GM21619 (cell line): Measurements from ENCODE around the gene OR5J2.
"Not testable (repeated sequence)": the region's sequence is repeated elsewhere in the genome, so short reads cannot be mapped to it uniquely, and the experiment has no call there.

ENCODE experiments used
- ATAC-seq: cut with Tn5 transposase; IDR thresholded peaks from one replicate; pipeline ENCODE4 v1.9.1; 2021; ENCODE audit not compliant: unreplicated experiment

The OR5J2 gene

DNA sequence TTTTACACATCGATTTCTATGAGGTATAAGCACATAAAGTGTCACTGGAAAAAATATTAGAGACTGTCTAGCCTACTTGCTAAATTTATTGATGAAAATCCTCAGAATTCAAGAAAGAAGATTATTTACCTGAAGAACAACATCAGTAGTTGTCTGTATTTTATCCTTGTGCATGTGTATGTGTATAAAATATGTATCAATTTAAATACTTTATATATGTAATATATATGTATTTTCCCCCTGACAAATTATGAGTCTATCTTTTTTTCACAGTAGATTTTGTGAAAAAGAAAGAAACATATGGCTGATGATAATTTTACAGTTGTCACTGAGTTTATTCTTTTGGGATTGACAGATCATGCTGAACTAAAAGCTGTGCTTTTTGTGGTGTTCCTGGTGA lies at the start of gene OR5J2:
Gene OR5J2, plus strand, starts transcription at position 301 of the 400 bp plus-strand sequence. Its CDS starts 0 bp downstream, at position 301.
- no peak for ATAC-seq

DNA sequence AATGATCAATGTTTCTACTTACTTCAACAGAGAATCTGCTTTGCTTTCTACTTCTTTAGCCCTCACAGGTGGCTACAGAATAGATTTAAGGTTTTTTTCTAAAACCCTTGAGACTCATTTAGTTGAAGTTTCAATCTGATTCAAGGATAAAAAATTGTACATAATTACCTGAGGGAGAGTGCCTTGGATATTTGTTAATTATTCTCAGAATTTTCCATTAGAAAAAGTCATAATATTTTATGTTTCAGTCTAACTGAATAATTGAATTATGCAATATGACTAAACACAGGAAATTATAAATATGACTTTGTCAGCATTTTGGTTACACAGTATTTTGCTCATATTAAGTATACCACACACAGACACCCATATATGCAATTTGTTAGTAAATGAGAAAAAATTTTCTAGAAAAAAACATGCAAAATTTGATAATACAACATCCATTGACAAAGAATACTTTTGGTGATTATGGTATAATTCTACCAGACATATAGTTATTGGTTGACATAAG lies 36.2 kb upstream of the OR5J2 start, which contains the start of gene OR8J3:
Gene OR8J3, minus strand, starts transcription at position 51 of the 511 bp plus-strand sequence. CDS start 2,483 bp downstream, outside the sequence.
- ATAC-seq: no peak

- not testable (repeated sequence) for ATAC-seq
These were observed 32.7 kb upstream of the OR5J2 start for GRCh38 chr11:56143681-56144080.

- ATAC-seq: no peak
These were observed 25.0 kb upstream of the OR5J2 start for GRCh38 chr11:56151376-56151775.

GRCh38 chr11:56152333-56152732 lies 24.1 kb upstream of the OR5J2 start:
- ATAC-seq: no peak

- ATAC-seq: no peak
These were observed 16.2 kb upstream of the OR5J2 start, which contains the start of gene OR8K5 for GRCh38 chr11:56160217-56160616. Gene OR8K5, minus strand, starts transcription at chr11:56160317. Its CDS starts 0 bp downstream, at chr11:56160317.

DNA sequence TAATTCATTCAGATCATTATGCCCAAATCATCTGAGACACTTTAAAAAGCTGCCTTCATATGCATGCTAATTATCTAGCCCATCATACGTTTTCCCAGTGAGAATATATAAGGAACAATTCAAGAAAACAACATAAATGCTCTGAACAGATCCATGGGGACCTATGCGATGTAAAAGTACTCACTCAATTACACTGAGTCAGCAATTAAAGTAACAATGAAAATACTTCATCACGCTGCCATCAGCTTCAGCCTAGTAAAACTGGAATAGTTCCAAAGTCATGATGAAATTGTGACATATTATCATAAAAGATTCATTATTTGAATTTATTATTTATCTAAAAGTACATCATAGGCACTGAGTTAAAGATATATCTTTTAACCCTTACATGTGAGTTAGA lies 12.6 kb upstream of the OR5J2 start:
- no peak for ATAC-seq

DNA sequence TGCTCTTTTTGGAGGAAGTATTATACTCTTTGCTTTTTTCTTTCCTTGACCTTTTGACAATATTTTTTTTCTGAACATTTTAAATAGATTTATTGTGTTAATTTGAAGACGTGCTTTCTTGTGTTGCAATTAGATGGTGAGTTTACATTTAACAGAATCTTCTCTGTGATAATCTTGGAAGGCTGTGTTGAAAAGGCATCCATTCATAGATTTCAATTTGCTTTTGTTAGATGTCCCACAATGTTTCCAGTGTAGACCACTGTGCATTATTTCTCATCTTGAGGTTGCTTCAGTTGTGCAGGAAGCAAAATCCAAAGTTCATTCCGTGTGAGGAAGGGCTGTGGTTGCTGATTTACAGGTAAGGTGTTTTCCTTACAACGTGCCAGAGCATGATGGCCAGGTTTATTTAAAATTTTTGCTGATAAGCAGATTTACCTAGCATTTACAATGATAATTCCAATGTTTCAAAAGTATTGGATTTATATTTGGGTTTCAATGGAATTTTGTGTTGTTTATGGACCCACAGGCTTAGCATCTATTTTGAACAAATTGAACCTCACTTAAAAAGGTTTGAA lies 4.1 kb upstream of the OR5J2 start:
- no peak for ATAC-seq

- no peak for ATAC-seq
These were observed 7.0 kb downstream of the OR5J2 start for GRCh38 chr11:56183459-56183858.

DNA sequence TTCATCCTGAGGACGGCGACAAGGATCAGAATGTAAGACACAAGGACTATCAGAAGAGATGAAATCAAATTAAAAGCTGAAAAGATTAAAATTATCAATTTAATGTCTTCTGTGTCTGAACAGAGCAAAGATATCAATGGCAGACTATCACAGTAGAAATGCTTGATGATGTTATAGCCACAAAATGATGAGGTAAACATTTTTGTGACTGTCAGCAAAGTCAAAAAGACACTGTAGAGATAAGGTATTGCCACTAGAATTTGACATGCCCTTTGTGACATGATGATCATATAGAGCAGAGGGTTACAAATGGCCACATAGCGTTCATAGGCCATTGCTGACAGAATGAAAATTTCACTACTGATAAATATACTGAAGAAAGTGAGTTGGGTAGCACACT lies 12.2 kb downstream of the OR5J2 start:
- no peak for ATAC-seq

DNA sequence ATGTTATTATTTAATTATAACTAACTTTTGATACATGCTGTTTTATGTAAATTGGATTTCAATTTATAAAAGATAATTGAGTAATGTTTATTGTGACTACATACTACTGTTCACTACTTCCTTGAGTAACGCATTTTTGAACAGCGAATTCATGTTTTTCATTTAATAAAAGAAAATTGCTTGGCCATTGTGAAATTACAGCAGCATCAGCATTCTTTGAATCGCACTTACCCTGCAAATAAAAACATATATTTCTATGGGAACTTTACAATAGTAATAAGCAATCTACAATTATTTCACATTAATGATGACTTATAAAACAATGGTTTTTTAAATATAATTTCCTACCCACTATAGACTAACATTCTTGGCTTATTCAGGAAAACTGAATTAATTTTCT lies 20.3 kb downstream of the OR5J2 start:
- ATAC-seq: no peak

GRCh38 chr11:56197367-56197766 lies 20.9 kb downstream of the OR5J2 start:
- ATAC-seq: no peak

DNA sequence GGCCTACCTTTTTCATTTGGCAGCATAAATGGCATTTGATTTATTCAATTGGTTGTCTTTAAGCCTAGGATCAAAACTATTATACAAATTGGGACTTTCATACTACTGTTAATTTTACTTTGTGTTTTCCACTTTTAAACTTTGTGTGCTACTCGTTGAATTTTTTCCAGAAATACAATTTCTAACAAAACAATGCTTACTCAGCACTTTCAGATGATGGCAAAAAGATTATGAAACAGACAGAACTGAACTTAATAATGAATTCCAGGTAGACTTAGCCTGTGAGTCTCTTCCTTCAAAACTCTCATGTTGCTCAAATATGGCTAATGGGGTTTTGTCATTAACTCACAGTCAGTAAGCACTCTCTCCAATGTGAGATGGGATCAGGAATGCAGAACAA lies 31.4 kb downstream of the OR5J2 start:
- no peak for ATAC-seq

DNA sequence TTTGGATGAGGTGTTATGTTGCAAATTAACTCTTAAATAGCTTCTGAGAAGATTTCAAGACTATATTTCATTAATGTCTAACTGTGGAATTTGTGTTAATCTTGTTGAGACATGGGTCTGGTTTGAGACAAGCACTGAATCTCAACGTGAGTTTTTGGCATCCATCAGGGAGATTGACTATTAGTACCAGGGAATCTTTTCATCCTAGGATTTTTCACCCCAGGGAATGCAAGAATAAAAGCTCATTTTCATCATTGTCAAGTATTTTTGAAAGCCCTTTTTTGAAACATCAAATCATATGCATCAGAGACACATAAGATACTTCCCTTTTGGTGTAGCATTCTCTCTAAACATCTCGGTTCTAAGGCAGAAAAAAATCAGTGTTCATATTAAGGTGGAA lies 38.1 kb downstream of the OR5J2 start:
- no peak for ATAC-seq

GRCh38 chr11:56219735-56220134 lies 43.3 kb downstream of the OR5J2 start:
- ATAC-seq: not testable (repeated sequence)
